CD4-positive, alpha-beta T cell treated with Interleukin-6 for 4 hours (primary cell): ENCODE data around the gene CLINT1.

Source experiments
- DNase-seq: peaks from one replicate; pipeline ENCODE4 v3.0.0-alpha.2; 2020; ENCODE audit warnings: mixed read lengths

Gene CLINT1

DNA sequence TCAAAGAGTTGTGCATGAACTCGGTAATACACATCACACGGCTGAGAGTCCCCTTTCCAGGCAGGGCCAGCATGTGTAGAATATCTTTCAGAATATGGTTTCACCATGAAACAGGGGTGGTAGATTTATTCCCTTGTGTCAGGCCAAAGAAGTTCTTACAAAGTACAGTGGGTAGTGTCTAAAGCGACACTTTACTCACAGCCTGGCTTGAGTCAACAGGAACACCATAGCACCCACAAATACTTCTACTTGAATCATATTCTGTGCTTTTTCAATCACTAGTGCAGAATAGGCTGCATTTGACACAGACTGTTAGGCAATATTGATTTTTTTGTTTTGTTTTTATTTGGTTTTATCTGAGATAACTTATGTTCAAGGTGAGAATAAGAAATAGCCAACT, 102.8 kb downstream of the CLINT1 start:
- DNase-seq: no peak

DNA sequence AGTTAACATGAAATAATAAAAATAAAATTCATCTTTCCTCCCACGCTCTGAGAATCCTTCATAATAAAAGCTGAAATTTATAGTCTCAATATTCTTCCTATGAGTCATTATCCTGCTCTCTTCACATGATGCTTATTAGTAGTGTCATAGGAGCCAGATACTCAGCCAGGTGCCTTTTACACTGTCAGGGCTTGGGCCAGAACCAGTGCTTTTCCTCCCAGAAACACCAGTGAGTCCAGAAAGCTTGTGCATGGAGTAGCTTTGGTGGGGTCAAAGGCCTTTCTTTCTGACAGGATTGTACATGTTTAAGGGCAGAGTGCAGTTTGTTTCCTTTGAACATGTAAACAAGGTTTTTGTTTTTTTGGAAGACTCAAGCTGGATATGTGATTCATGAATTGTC, 108.6 kb downstream of the CLINT1 start:
- DNase-seq: no peak

DNA sequence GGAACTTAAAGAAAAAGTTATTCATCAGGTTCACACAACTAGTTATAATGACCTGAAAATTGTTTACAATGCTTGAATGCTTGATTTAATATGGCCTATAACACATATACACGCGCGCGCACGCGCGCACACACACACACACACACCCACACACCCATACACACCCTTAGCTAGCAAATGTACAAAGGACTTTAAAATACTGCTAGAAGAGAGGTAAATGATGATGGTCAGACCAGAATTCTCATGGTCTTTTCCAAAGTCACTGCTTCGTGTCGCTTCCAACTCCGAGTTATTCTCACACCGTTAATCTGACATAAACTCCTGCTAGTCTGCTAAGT, 109.5 kb downstream of the CLINT1 start:
- DNase-seq: no peak

DNA sequence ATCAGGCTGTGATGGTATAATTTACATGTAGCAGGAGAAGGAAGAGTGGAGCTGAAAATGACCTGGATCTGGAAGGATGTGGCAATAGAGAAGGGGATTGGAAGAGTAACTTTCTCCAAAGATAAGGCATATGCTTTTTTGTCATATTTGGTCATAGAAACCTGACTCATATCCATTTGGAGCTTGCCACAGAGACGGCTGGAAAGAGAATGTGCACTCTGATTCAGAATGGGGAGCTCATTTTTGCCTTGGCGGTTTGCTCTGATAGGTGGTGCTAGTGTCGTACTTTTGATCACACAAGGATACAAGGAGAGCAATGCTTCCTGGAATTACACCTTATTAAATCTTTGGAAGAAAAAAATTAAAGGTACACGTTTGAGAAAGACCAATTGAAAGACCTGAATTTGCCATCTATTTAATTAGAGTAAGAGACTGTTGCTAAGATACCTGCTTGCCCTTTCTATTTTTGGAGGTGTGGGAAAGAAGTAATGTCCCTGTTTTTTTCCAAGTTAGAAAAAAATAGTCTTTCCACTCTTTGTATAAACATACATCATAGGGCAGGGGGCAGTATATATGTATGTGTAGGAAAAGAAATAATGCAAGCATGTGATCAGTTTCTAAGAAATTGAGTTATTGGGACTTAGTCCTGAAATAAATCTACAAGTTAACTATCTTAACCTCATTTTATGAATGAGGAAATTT, 110.0 kb downstream of the CLINT1 start:
- DNase-seq: no peak

DNA sequence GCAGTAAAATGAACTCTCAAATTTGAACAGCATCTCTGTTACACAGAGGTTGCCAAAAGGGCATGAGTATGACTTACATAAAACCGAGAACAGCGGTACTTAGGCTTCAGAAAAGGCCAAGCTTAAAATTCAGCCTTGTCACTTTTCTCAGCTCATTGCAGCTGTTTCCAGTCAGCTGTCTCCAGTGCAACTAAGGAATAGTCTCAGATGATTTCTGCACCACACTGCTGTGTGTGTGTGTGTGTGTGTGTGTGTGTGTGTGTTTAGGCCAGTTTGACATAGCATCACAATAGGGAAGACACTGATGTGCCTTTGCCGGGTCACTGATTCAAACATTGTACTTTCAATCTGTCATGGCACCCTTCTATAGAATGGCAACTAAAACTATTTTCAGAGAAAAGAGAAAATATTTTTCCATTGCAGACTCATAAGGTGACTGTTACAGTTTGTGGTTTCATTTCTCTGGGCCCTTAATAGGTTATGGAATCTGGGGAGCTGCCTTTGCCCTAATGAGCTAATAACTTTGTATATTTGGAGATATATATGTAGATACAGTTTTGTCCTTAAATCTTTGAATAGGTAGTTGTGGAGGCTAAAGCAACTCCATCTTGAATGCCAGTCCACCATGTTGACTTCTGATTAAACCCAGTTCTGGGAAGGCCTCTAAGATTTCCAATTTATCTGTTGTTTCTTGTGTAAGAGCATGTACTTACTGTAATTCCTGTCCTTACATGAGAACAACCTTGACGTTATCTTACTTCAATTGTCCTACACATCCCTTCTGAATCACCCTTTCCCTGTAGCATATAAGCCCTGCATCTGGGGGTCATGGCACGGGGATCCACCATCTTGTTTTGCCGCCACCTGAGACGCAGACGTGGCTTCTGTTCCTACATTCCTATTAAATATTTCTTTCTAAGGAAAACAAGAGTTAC, 110.9 kb downstream of the CLINT1 start:
- DNase-seq: no peak

DNA sequence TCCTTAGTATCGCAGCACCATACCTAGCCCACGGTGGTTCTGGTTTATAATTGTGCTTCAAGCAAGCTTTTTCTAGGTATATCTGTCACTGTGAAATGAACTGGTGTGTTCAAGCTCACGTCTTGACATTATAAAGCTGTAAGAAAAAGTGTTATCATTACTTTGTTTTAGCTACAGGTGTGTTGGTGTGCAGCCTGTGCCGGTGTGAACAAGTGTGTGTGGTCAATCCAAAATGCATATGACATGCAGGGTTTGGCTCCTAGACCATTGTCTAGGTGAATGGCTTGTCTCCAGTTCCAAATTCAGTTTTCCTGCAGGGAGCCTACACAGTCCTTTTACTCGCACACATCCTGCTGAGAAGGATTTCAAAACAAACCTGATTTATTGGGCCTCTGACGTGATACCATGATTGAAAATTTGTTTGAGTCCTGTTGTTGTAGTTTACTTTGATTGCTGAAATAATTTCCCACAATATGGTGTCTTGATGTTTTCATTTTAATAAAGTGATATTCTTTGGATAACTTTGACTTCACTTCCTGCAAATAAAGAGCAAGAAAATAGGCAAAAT, 111.7 kb downstream of the CLINT1 start:
- DNase-seq: no peak

DNA sequence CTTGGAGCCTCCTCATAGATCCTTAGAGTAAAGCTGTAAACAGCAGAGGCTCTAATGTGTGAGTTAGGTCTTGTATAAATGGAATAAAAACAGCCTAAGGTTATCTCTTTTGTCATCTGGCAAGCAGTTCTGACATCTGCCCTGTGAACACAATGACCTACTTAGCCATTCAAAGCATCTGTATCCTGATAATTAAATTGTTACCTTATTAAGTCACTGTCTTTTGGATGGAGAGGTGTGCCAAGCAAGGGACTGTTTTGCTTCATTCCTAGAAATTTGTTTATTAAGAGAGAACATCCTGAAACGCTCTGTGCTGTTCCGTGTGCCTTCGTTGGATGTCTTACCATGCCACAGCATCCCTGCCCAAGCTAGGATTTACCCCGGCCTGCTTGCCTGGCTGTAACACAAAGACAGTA, 113.9 kb downstream of the CLINT1 start:
- no peak for DNase-seq

DNA sequence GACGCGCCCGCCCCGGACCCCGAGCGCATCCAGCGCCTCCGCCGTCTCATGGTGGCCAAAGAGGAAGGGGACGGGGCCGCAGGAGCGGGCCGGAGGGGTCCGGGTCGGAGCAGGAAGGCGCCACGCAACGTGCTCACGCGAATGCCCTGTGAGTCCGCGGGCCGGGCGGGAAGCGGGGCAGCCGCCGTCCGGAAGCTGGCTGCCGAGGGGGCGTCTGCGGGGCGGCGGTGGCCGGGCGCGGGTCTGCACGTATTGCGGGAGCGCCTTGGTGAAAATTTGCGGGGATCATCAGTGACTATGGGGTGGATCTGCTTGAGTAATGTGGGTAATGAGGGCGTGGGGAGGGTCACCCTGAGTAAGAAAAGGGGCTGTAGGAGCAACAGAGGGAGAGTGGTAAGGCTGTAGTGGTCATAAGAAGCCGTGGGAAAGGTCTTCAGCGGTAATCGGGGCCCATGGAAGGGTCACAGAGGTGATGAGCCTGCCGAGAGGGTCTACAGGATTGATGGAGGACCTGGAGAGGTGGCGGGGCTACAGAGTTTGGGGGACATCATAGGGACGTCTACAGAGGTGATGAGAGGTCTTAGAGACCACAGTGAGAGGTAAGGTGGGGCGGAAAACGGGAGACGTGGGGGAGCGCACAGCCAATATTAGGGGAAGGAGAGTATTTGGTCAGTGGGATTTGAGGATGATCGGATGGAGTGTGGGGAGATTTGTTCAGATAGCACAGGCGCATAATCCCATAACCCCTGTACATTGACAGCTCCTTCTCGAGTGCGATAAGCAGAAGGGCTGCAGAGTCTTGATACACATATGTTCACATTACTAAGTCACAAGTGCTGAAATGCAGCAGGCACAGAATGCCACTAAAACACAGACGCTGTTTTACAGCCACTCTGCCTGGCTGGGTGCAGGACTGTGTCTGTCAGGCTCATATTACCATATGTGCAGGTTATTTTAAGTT, 114.6 kb downstream of the CLINT1 start:
- DNase-seq: peak; percentile 42

DNA sequence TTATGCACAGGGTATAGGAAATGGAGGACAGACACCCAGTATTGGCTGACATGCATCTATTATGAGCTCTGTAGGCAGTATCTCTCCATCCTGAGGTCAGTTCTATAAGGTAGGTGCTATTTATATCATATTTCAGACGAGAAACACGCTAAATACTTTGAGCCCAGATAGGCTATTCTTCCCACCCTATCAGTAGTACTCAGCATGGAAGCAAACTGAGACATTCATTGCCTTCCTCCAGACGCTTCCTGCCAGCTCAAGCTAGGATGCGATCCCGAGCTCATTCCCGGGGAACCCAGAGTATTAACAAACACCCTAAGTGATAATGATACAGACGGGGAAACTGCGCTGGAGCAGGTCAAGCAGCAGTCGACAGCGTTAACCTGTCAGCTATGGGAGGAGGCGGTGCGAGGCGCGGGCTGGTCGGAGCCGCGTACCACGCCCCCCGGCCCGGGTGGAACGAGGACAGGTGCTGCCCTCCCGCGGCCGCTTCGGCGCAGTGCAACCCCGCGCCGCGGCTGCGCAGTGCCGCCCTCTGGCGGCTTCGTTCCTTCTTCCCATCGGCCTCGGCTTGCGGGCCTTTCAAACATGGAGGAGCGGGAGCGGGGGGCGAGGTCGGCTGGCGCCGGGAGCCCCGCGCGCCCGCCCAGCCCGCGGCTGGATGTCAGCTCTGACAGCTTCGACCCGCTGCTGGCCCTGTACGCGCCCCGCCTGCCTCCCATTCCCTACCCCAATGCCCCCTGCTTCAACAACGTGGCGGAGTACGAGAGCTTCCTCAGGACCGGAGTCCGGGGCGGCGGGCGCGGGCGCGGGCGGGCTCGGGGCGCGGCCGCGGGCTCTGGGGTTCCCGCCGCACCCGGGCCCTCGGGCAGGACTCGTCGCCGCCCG, 115.5 kb downstream of the CLINT1 start, which contains the start of gene LSM11:
Gene LSM11 (plus strand): TSS at position 550 of the 888 bp plus-strand sequence. CDS start 39 bp downstream, at position 589.
- peak; percentile 94 for DNase-seq

DNA sequence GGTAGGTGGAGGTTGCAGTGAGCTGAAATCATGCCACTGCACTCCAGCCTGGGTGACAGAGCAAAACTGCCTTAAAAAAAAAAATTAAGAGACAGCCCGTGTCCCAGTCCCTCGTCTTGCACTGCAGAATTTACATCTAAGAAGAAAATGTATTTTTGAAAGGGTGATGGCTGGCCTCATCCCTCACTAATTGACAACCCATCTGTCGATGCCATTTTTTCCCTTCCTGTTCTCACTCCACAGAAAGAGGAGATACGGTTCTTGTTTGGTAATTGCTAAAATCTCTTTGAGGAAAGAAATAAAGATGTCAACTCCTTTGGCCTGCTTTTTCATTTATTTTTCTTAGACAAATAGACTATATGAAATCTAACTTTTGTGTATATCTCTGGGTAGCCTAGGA, 117.8 kb downstream of the CLINT1 start:
- no peak for DNase-seq

DNA sequence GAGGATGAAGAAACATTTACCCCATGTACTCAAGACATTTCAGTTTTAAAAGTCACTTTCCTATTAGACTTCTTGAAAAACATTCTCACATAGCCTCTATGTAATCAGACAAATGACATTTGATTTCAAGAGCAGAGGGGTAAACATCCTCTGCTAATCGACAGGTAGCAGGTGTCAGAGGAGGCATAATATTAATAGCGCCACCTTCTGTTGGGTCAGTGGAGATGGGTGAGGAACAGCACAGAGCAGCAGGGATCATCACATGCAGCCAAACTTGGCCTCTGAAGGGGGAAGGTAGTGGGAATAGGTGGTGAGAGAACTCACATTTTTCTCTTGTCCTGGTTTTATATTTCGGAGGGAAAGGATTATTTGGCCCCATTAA, 118.7 kb downstream of the CLINT1 start:
- peak; percentile 29 for DNase-seq

DNA sequence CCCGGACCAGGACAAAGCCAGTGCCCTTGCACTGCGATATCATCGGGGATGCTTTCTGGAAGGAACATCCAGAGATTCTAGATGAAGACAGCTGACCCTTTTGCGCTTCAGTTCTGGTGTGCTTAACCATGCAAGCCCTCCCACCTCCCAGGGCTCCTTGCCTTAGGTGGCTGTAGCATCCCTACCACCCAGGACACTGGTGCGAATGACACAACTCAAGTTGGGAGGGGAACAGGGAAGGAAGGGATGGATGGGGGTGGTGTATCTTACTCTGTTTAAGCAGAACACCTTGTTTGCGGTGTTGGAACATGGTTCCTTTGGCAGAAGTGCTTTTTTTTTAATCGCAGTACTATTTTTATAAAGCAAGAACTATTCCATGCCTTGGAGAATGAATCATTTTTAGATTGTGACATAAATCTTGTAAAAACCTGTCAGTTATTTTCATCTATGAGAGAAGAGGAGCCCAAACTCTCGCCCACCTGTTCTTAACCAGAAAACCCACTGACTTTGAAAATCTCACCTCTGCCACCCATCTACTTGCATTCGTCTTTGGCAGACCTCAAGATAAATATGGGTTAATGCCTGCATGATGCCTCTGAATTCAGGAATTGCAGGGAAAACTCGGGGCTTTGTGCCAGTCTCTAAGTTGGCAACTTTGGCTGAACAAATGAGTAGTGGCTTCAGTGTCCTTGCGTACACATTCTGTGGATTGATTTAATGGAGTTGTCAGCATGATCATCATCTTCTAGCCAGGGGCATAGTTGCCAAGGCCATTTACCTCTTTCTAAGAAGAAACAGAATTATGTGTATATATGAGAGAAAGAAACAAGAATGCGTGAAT, 119.3 kb downstream of the CLINT1 start:
- no peak for DNase-seq

DNA sequence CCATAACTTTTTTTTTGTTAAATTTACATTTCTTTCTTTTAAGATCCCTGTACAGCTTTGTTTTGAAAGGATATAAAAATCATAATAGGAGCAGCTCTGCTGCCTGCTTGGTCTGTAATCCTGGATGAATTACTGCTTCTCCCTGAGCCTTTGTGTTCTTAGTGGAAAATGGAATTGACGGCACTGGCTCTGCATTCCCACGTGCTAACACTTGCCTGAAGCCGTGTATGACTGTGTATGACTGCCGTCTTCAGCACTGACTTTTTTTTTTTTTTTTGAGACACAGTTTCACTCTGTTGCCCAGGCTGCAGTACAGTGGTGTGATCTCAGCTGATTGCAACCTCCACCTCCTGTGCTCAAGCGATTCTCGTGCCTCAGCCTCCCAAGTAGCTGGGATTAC, 123.0 kb downstream of the CLINT1 start:
- no peak for DNase-seq
